ENCODE measurements around the gene MAML1. TPM values are rescaled to one million over a fixed set of nuclear protein-coding genes. Genes with fewer than 3 reads are reported as not detected.

The MAML1 gene
- total and polyA plus RNA-seq, 2 experiments from 2014 or later, result 9.6 to 43.9 TPM

- TF ChIP-seq ZNF462 (CRISPR knock-in tag; IDR thresholded peaks at IDR 0.05), result no peak
- TF ChIP-seq ETS1 (IDR thresholded peaks at IDR 0.05), result no peak
- no peak for TF ChIP-seq JUNB (IDR thresholded peaks at IDR 0.05; ENCODE audit: unreplicated experiment)
- no peak for TF ChIP-seq ZNF114 (CRISPR knock-in tag; IDR thresholded peaks at IDR 0.05)
- no peak for TF ChIP-seq REST (IDR thresholded peaks at IDR 0.05; ENCODE audit: unreplicated experiment)
Measured at GRCh38 chr5:179817890-179818745, 85.5 kb downstream of the MAML1 start (continued).

All from GM23338 (cell line).